HG03342 (cell line): ENCODE results near the gene PCDH9.
"Not testable (repeated sequence)": the region's sequence is repeated elsewhere in the genome, so short reads cannot be mapped to it uniquely, and the experiment has no call there.

ENCODE experiments used
- ATAC-seq: cut with Tn5 transposase; IDR thresholded peaks from one replicate; pipeline ENCODE4 v1.9.1; 2021; ENCODE audit warnings: mild to moderate bottlenecking, moderate library complexity; ENCODE audit not compliant: unreplicated experiment

The PCDH9 gene

DNA sequence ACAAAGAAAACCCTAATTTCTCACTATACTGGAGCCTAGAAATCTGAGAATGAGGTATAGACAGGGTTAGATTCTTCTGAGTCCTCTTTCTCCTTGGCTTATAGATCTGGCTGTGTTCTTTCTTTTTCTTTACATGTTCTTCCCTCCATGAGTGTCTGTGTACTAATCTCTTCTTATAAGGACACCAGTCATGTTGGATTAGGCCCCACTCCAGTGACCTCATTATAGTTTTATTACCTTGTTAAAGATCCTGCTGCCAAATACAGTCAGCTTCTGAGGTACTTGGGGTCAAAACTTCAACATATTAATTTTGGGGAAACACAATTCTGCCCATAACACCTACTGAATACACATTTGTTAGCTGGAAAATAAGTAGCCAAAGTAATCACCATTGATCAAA is 302.6 kb downstream of the PCDH9 start:
- ATAC-seq: no peak

DNA sequence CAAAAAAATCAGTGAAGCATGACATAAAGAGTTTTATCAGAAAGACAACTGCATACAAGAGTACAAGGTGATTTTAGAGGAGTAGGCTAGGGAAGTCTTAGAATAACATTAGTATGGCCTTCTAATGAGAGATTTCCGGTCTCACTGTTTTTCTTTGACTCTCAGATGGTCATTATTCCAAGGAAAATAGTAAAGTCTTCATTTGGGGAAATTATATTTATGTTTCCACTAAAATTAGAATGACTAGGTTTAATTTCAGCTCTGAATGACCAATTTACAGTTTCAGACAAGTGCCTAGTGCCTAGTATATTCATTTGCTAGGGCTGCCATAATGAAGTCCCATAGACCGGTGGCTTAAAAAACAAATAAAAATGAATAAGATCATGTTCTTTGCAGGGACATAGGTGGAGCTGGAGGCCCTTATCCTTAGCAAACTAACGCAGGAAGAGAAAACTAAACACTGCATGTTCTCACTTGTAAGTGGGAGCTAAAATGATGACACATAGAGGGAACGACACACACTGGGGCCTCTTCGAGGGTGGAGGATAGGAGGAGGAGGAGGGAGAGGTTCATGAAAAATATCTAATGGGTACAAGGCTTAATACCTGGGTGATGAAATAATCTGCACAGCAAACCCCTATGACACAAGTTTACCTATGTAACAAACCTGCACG is 303.1 kb downstream of the PCDH9 start:
- ATAC-seq: no peak

GRCh38 chr13:66926200-66926850 is 303.8 kb downstream of the PCDH9 start:
- no peak for ATAC-seq

DNA sequence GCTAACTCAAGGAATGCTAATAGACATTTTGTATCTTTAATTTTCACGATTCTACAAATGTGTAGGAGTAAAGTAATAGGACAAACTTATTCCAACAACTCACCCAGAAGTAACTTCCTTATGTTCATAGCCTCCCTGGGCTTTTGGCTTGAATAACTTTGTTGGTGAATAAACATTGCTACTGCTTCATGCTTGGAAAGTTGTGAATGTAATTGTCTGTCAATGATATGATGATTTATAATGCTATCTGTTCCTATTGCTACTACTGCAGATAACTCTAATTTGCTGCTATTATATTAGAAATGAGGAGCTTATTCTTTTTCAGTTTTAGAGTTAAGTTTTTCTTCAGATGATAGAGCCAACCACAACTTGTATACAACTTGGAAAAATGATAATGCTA is 307.7 kb downstream of the PCDH9 start:
- ATAC-seq: no peak

DNA sequence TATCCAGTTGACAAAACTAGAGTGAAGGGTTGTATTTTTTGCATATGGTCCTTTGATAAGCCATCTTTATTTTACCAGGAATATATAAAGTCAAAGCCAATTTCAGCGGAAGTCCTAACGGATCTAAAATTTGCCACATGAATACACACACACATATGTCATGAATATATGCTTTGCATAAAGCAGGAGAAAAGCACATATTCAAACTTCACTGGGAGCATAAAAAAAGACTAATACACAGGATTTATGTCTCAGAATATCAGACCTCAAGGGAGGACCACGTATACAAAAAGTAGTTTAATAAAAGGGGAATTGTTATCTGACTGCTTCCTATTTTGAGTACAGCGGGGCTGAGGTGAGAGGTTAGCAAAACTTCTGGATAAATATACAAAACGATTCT is 308.7 kb downstream of the PCDH9 start:
- ATAC-seq: no peak

DNA sequence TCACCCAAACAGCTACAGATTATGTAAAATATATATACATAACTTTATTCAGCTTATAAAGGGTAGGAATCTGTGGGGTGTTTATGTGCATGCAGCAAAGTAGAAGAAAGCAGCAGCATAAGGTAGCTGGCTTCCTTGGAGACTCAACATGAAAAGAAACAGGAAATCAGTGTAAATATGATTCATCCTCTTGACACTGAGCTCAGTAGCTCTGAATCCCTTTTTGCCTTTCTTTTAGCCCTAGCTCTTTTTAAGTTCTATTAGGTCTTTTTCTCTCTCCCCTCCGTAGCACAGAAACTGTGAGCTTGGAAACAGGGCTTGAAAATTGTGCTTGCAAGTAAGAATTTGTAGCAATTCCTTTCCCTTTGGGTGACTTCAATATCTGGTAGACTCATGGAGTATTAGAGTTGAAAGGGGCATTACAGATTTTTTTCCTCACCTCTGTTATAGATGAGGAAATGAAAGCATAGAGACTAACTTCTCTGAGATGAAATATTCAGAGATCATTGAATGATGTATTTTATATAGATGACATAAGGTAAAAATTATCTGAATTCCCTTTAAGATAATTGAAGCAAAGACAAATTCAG is 314.4 kb downstream of the PCDH9 start:
- no peak for ATAC-seq

DNA sequence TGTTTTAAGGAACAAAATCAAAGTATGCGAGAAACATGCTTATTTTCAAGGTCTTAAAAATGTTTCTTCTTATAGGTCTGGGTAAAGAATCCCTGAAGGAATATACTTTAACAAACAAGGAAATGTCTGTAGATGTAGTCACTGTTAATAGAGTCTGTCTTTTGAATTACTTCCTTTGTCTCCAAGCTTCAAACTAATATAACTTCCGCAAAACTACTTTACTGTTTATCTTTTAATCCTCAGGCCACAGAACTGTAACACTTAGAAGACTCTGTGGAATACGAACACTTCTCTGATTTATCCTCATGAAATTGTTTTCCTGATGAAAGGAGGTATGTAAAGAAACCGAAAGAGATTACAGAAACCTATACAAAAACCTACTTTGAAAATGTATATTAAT is 316.0 kb downstream of the PCDH9 start:
- ATAC-seq: no peak

DNA sequence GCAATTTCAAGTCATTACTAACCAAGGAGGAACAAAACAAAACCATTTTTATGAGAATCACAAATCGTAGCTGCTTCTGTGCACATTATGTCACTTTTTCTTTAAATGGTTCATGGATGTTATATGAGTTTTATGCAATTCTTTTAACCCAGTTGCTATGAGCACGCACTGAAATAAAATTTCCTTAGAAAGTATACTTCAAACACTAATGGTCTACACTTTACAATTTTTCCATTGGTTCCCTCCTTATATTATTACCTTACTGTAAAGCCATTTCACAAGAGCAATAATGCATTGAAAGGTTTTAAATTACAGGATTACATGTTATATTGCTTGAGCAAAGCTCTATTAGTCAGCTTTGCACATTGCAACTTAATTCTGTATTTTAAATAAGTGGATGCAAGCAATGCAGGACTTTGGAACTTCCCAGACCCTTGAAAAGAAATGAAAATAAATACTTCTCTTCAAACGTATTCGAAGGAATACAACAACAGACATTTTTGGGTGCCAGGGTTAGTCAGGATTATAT is 318.7 kb downstream of the PCDH9 start:
- no peak for ATAC-seq

GRCh38 chr13:66899955-66900354 is 330.2 kb downstream of the PCDH9 start:
- ATAC-seq: no peak

DNA sequence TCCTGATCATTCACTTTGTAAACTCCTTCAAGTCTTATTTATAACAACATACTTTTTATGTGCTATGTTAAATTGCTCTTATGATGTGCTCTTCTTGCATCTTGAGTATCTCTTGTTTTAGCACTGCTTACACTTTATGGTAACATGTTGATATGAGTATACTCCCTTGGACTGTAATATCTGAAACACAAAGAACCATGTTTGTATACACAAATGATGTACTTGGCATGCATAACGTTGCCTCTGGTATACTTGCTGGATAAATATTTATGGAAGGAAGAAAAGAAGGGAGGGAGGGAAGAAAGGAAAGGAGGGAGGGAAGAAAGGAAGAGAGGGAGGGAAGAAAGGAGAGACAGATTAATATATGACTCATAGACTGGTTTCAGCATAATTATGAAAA is 333.2 kb downstream of the PCDH9 start:
- ATAC-seq: no peak

DNA sequence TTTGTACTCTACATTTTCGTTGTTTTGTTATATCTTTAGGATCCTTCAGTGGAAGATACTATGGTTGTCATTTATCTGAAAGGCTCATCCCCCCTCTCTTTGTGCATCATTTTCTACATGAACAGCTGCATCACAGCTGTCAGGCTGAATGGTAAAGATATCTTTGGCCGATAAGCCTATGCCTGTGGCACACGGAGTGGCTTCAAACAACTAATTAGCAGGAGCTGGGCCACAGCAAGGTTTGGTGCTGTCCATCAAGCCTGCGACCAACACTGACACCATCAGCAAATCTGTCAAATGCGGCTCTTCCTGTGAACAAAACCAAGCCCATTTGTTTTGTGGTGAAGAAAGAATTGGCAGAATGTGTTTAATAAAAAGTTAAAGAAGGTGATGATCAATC is 334.4 kb downstream of the PCDH9 start:
- no peak for ATAC-seq

- no peak for ATAC-seq
These were observed 334.8 kb downstream of the PCDH9 start for GRCh38 chr13:66895320-66895719.

- no peak for ATAC-seq
These were observed 341.4 kb downstream of the PCDH9 start for GRCh38 chr13:66888698-66889097.

- peak; percentile 80 for ATAC-seq
These were observed 343.0 kb downstream of the PCDH9 start for GRCh38 chr13:66887088-66887487.

GRCh38 chr13:66886264-66886663 is 343.9 kb downstream of the PCDH9 start:
- ATAC-seq: no peak

DNA sequence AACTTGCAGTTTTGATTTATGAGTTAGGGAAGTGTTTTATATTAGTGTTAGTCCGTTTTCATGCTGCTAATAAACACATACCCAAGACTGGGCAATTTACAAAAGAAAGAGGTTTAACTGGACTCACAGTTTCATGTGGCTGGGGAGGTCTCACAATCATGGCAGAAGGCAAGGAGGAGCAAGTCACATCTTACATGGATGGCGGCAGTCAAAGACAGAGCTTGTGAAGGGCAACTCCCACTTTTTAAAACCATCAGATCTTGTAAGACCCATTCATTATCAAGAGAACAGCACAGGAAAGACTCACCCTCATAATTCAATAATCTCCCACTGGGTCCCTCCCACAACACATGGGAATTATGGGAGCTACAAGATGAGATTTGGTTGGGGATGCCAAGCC is 349.0 kb downstream of the PCDH9 start:
- not testable (repeated sequence) for ATAC-seq

- ATAC-seq: no peak
These were observed 350.1 kb downstream of the PCDH9 start for GRCh38 chr13:66879988-66880387.

DNA sequence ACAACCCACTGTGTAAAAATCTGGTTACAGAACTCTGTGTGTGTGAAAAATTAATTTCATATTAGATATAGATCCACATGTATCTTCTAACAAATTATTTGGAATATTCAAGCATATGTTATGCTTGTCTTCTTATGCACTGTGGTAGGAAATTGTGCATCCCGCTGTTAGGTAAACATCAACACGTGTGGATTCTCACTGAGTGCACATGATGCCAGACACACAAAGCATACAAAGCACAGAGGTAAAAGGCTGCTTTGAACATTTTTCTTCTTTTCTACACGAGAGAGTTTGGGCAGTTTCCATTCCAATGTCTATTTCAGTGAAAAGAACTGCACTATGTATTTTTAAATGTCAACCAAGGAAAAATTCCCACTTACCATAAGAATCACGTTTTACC is 354.9 kb downstream of the PCDH9 start:
- no peak for ATAC-seq

DNA sequence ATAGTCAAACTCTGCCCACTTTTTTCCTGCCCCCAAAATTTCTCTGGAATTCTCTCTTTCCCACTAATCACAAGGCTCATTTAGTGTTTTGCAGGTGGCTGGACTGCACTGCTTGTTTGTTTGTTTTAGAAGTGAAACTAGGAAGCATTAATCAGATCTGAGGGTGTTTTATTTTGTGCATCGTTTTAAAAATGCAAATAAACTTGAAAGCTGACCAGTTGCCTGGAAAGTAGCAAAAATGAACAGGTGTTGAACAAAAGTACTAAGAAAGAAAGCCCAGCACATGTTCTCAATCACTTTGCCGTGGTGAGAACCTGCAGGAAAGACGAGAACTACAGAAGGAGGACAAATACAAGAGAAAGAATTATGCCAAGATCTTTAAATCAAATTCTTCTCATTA is 365.5 kb downstream of the PCDH9 start:
- no peak for ATAC-seq

DNA sequence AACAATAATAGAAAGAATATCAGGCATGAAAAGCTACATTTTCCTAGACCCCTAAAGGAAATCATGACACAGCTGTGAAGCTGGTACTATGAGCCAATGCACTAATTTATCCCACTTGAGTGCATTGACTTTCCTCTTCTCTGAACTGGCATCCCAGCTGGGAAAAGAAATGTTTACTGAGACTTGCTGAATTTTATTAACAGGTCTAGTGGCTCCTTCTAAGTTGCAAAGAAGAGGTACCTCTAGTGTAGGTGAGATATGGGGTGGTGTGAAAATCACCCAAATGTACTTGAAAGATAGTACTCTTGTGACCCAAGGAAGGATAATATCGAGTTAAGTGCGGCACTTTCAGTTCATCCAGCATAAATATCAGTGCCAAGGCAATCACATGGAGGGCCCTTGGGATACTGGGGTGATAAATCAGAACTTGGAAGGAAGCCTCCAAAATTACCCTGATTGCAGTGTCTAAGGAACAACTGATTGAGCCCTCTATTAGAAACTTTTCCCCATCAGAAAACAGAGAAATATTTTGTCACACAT is 369.2 kb downstream of the PCDH9 start:
- no peak for ATAC-seq

DNA sequence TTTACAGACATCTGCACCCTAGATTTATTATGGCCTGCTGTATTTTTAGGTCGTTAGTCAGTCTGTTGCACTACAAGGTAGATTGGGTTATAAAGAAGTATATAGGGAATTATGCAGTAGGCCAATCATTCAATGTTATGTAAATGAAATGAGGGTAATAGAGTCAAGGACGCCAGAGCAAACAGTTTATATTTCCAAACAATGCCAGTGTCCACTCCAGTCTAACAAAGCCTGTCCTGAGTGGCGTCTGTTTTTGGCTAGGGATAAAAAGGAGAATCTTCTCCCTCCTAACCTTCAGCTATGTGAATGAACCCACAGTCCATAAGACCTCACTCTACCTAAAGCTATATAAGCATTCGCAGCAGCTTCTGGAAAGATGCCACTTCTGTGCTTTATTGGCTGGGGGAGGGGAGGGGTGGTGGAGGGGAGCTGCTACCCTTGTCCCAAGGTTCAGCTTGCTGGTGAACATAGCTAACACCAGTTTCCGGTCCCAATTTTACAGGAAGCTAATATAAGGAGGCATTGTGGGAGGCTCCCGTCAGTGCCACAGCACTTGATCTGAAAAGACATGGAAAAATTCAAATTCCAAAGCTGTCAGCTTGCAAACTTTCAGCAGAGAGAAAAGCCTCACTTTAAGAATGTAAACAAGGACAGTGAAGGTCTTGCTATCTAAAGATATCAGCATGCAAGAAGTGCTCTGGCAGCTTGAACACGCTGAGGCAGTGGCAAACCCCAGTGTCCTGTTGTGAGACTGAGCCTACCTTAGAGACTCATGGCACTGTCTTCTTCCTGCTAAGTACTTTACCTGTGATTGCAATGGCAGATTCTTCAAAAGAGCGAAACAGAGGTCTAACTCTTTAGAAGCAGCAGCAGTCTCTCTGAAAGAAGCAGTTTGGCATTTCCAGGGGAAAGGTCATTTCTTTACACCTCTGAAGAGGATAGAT is 369.9 kb downstream of the PCDH9 start:
- no peak for ATAC-seq
